DMS114 treated with DMSO at 0.1 percent for 48 hours (cell line): ENCODE data around the gene ASCL5.

Experiments
- DNase-seq: peaks from one replicate; lab custom pipeline; 2025; ENCODE audit not compliant: unreplicated experiment; lab: John Stamatoyannopoulos, UW

Gene ASCL5

DNA sequence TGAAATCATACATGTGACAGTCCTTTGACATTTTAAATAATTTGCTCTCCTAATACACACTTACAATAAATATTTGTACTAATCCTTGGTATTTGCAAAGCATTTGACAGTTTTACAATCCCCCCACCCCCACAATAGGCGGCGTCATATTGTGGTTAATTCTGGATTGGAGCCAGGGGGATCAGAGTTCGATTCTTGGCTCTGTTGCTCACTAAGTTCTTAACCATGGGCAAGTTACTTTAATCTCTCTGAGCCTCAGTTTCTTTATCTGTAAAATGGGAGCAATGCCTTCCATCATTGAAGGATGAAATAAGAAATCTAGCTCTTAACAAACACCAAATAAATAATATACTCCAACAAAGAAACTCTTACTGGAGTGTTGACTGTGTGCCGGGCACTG is 38.6 kb downstream of the ASCL5 start:
- no peak for DNase-seq

DNA sequence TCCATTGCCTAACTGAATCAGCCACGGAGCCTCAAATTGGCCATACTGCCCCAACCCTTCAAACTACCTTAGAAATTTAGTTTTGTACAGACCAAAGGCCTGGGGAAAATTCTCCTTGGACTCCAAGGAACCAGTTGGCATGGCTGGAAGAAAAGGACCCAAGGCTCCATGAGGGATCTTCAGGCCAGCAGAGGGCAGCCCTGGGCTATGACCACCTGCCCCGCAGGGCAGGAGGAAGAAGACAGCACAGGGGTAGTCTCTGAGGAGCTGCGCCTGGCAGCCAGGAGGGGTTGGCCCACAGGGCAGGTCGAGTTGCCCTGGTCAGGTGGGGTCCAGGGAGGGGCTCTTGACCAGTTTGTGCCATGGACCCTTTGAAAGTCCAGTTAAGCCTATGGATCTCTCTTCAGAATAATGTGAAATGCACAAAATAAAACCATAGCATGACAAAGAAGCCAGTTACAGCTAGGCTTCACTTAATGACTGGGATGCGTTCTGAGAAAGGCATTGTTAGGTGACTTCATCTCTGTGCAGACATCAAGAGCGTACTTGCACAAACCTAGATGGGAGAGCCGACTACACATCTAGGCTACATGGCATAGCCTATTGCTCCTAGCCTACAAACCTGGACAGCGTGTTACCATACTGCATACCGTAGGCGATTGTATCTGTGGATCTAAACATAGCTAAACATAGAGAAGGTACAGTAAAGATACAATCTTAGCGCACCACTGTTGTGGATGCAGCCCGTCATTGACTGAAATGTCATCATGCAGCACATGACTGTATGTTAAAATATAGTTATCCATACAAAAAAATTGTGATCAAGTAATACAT is 40.9 kb downstream of the ASCL5 start:
- peak; percentile 6 for DNase-seq

GRCh38 chr1:201084295-201084694 is 42.7 kb downstream of the ASCL5 start:
- no peak for DNase-seq

- DNase-seq = no peak
Measured at GRCh38 chr1:201083741-201084140, 43.2 kb downstream of the ASCL5 start.

DNA sequence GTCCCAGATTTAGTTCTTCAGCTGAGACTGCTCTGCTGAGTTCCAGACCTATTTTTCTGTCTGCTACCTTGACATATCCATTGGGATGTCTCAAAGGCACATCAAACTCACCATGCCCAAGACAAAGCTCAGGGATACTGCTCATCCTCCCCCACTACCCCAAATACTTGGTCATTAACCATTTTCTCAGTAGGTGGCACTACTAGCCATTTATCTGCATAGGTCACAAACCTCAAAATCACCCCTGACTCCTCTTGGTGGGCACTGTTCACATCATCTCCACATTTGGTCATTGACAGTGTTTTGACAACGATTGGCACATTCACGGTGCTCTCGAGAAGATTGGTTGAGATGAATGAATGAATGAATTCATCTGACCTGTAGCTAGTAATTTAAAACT is 46.8 kb downstream of the ASCL5 start:
- no peak for DNase-seq

- DNase-seq = no peak
Measured at GRCh38 chr1:201077736-201078135, 49.2 kb downstream of the ASCL5 start.

- DNase-seq = no peak
Measured at GRCh38 chr1:201077116-201077515, 49.9 kb downstream of the ASCL5 start.

DNA sequence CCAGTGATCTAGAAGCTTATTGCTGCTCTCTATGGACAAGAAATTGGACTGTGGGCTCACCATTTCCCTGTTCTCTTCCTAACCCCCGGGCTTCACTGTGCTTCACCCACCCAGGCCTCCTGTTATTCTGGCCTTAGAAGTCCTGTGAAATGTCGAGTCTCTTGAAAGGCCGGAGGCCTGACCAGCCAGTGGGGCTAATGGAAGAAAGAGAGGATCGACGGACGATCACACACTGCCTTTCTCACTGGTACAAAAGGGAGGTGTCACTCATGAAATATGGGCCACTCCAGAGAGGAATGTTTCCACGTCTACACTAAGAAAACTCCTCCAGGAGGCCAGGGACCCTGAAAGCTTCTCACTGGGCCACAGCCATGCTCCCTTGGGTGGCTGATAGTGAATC is 50.9 kb downstream of the ASCL5 start:
- no peak for DNase-seq

DNA sequence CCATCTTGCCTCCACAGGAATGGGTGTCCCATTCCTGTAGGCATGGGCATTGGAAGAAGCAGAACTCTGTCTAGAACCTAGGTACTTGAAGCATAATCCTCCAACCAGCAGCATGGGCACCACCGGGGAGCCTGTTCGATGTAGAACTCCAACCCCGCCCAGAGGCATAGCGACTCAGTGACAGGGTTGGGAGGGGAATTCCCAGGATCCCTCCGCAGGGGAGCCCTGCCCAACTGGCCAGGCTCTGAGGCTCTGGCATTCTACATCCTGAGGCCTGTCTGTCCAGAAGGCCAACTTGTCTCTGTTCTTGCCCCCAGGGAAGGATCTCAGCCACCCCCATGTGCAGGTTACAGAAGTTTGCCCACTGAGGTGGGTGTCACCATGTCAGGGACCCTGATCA is 53.0 kb downstream of the ASCL5 start:
- DNase-seq = no peak

DNA sequence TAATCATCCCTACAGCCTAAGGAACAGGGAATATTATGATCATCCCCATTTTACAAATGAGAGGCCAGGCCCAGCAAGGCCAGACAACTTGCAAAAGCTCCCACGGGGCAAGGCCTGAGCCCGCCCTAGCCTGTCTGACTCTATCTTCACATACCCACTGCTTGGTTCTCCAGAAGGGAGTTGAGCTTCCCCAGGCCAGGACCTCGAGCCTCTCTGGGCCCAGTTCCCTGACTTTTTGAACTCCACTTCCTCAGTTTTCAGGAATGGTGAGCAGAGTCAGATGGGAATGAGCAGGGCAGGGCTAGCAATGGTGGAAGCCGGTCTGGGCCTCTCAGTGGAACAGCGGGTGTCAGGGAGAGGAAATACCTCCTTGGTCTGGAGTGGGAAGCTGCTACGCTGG is 54.1 kb downstream of the ASCL5 start:
- DNase-seq = no peak

DNA sequence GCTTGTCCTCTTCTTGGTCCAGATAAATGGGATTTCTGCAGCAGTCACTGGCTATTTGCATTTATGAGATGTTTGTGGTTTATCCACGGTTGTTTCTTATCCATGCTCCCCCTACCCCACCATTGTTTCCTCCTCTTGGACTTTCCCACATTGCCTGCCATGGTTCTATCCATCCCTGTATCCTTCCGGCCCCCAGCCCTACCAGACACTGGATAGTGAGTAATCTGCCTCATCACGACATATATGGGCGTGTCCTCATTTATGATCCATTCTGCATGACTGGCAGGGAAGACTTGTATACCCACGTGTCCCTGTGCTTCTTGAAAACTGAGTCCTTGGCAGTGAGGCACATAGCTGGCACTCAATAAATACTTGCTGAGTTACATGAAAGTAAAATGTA is 54.8 kb downstream of the ASCL5 start:
- DNase-seq = no peak

DNA sequence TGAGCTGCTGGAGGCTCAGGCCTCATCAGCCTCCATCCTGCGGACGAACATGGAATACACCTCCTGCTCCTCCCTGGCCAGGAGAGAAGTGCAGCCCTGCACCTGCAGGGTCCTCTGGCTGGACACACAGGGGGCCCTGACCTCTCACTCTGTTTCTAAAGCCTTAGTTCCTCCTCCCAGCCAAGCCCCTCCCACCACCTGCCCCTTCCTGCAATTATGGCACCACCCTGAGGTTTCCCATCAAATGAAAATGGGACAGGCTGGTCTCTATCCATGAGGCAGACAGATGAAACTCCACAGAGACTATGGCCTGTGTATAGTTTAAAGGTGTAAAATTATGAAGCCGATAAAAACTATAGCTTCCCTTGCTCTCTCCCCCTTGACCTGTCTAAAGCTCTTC is 57.3 kb downstream of the ASCL5 start:
- no peak for DNase-seq

DNA sequence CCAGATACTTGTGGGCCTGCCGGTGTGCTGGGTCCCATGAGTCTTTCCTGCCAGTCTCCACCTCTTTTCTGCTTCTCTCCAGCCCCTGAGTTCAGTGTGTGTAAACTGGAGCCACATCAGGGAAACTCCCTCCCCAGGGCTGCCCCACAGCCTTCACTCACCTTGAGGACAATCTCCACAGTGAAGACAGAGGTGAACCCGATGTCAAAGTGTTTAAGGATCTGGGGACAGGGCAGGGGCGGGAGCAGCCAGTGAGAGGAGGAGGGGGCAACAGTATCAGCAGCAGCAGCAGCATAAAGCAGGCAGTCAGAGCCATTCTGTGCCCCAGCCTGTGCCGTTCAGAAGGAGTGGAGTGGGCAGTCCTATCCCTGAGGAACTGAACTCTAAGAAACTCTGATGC is 58.0 kb downstream of the ASCL5 start:
- DNase-seq = no peak

GRCh38 chr1:201066986-201067385 is 60.0 kb downstream of the ASCL5 start:
- no peak for DNase-seq

- DNase-seq = no peak
Measured at GRCh38 chr1:201065686-201066085, 61.3 kb downstream of the ASCL5 start.

DNA sequence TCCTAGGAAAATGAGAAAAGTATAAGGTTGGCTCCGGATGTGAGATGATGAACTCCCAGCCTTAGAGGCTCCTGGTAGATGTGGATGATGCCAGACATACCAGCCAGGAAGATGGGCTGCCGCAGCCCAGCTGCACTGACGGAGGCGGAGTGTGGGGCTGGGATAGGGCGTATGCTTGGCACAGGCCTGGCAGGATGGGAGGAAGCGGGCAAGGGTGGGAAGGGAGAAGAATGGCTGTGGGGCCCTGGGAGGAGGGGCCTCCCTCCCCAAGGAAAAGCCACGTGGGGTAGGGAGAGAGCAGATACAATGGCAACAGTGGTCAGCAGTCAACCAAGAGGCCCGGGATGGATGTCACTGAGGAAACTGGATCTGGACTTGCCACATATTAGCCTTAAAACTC is 62.2 kb downstream of the ASCL5 start:
- no peak for DNase-seq
